Fibroblast of pulmonary artery (primary cell): ENCODE data around the gene EFCAB3.
"Not testable (repeated sequence)": the region's sequence is repeated elsewhere in the genome, so short reads cannot be mapped to it uniquely, and the experiment has no call there.

ENCODE experiments used
- DNase-seq: peaks from one replicate; pipeline ENCODE4 v3.0.0-alpha.2; 2010; ENCODE audit warnings: low read depth
- H3K4me3 ChIP-seq: replicated peaks from 2 replicates; pipeline ENCODE4 v1.5.1; 2011; ENCODE audit warnings: low read depth, mild to moderate bottlenecking, control low read depth, low read length, moderate library complexity
- TF ChIP-seq, protein P1 (sequence below): IDR thresholded peaks from 2 replicates; pipeline ENCODE4 v1.5.1; 2011; ENCODE audit warnings: mild to moderate bottlenecking, control low read depth, low read length, inconsistent platforms; ENCODE audit errors: missing control alignments

EFCAB3 gene

DNA sequence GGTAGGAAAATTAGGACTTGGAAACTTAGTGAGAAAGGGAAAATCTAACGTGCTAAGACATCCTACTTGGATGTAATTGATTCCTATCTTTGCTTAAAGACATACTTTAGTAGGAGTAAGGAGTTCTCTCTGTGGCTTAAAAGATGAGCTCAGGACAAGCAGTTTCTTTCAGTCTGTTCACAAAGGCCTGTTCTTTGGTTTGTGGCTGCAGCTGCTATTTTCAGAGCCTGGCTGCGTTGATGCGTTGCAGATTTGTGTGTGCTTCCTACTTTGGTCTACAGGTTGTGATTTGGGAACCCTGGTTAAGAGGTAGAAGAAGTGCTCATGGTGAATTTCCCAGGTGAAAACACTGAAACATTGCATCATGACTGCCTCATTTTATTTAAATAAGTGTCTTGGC, 73.8 kb downstream of the EFCAB3 start:
- not testable (repeated sequence) for H3K4me3 ChIP-seq, DNase-seq

DNA sequence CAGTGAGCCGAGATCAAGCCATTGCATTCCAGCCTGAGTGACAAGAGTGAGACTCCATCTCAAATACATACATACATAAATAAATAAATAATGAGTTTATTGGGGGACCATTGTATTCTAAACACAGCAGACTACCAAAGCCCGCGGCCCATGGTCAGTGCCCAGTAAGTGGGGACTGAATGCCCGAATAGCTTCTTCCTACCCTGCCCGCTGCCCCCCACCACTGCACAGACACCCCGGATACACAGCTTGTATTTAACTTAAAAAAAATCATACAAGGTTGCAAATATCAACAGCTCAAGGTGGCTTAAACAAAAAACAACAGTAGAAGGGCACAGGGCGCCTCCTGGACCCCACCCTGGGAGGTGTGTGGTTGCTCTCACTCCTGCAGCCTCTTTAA, 75.7 kb downstream of the EFCAB3 start:
- H3K4me3 ChIP-seq = no peak overlapping the region
- no peak for DNase-seq
- TF ChIP-seq, protein P1, sequence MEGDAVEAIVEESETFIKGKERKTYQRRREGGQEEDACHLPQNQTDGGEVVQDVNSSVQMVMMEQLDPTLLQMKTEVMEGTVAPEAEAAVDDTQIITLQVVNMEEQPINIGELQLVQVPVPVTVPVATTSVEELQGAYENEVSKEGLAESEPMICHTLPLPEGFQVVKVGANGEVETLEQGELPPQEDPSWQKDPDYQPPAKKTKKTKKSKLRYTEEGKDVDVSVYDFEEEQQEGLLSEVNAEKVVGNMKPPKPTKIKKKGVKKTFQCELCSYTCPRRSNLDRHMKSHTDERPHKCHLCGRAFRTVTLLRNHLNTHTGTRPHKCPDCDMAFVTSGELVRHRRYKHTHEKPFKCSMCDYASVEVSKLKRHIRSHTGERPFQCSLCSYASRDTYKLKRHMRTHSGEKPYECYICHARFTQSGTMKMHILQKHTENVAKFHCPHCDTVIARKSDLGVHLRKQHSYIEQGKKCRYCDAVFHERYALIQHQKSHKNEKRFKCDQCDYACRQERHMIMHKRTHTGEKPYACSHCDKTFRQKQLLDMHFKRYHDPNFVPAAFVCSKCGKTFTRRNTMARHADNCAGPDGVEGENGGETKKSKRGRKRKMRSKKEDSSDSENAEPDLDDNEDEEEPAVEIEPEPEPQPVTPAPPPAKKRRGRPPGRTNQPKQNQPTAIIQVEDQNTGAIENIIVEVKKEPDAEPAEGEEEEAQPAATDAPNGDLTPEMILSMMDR = no peak

DNA sequence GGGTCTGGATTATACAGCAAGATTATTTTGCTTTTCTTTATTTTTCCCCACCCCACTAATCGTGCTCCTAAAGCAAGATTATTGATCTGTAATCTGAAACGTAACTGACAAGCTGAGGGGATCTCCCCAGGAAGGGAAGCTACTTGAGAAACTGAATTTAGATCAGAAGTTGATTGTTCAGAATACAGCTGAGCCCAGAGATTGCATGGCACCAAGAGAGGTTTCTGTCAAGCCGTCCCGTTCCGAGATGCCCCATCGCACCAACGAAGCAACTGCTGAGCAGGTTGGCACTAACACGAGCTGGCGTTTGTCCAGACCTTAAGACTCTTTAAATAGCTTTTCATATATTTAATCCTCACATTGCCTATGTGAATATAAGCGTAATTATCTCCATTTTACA, 78.1 kb downstream of the EFCAB3 start:
- not testable (repeated sequence) for H3K4me3 ChIP-seq, DNase-seq

DNA sequence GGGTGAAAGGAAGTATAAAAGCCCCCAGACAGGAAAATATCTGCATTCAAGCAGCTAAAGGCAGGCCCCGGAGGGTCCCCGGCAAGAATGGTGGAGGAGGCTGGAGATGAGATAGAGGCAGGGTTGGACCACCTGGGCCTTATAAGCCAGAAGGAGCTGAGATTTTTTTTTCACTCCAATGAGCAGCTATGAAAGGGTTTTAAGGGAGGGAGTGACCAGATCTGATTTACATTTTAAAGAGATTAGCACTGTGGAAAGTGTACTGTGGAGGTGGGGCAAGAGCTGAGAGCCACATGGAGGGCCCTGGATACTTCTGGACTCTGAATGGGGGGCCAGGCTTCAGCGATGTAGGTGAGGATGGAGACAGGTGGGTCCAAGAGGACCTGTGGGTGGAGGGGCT, 84.1 kb downstream of the EFCAB3 start:
- not testable (repeated sequence) for H3K4me3 ChIP-seq, DNase-seq

DNA sequence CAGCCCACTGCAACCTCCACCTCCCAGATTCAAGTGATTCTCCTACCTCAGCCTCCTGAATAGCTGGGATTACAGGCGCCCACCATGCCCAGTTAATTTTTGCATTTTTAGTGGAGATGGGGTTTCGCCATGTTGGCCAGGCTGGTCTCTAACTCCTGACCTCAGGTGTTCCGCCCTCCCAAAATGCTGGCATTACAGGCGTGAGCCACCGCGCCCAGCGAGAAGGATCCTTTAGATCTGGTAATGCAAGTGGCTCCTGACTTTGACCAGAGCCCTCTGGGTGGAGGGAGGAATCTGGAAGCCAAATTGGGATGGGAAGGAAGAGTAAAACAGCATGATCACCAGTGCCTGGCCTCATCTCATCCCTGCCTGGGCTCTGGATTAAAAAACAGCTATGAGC, 84.9 kb downstream of the EFCAB3 start:
- H3K4me3 ChIP-seq = not testable (repeated sequence)

More for the DNA sequence above, 84.9 kb downstream of the EFCAB3 start:
- DNase-seq = not testable (repeated sequence)
